Body of pancreas (tissue), 4 donors: ENCODE data around the gene PRR20G.

Experiments used
- POLR2A ChIP-seq, 3 donors: fragments of 450-650 bp; IDR thresholded peaks; one replicate each; pipeline ENCODE4 v1.6.1; 2016; ENCODE audit warnings: antibody characterized with exemption in 3 of 3, mild to moderate bottlenecking in 2 of 3
- TF ChIP-seq, protein P1 (sequence below), 7 experiments: fragments of 450-650 bp in 4 of 7; fragments of 200-600 bp in 3 of 7; sonication (generic) in 3 of 7; IDR thresholded peaks; one replicate each; pipeline ENCODE4 v1.5.1; 2016 to 2019; ENCODE audit warnings: antibody characterized with exemption in 7 of 7

DNA sequence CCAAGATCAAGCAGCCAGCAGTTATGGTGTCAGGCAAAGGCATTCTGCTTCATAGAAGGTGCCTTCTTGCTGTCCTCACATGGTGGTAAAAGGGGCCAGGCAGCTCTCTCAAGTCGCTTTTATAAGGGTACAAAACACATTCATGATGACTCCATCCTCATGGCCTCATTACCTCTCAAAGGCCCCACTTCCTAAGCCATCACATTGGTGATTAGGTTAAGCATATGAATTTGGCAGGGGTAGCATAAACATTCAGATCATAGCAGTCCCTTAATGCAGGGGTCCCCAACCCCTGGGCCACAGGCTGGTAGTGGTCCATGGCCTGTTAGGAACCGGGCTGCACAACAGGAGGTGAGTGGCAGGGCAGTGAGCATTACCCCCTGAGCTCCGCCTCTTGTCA, 52.1 kb downstream of the PRR20G start:
- TF ChIP-seq, protein P1, sequence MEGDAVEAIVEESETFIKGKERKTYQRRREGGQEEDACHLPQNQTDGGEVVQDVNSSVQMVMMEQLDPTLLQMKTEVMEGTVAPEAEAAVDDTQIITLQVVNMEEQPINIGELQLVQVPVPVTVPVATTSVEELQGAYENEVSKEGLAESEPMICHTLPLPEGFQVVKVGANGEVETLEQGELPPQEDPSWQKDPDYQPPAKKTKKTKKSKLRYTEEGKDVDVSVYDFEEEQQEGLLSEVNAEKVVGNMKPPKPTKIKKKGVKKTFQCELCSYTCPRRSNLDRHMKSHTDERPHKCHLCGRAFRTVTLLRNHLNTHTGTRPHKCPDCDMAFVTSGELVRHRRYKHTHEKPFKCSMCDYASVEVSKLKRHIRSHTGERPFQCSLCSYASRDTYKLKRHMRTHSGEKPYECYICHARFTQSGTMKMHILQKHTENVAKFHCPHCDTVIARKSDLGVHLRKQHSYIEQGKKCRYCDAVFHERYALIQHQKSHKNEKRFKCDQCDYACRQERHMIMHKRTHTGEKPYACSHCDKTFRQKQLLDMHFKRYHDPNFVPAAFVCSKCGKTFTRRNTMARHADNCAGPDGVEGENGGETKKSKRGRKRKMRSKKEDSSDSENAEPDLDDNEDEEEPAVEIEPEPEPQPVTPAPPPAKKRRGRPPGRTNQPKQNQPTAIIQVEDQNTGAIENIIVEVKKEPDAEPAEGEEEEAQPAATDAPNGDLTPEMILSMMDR (IDR thresholded peaks at IDR 0.05) = no peak
- no peak for TF ChIP-seq POLR2A (IDR thresholded peaks at IDR 0.05)
